ENCODE measurements around the gene MAP3K2.
"Not testable (repeated sequence)": the region's sequence is repeated elsewhere in the genome, so short reads cannot be mapped to it uniquely, and the experiment has no call there.

MAP3K2 gene

DNA sequence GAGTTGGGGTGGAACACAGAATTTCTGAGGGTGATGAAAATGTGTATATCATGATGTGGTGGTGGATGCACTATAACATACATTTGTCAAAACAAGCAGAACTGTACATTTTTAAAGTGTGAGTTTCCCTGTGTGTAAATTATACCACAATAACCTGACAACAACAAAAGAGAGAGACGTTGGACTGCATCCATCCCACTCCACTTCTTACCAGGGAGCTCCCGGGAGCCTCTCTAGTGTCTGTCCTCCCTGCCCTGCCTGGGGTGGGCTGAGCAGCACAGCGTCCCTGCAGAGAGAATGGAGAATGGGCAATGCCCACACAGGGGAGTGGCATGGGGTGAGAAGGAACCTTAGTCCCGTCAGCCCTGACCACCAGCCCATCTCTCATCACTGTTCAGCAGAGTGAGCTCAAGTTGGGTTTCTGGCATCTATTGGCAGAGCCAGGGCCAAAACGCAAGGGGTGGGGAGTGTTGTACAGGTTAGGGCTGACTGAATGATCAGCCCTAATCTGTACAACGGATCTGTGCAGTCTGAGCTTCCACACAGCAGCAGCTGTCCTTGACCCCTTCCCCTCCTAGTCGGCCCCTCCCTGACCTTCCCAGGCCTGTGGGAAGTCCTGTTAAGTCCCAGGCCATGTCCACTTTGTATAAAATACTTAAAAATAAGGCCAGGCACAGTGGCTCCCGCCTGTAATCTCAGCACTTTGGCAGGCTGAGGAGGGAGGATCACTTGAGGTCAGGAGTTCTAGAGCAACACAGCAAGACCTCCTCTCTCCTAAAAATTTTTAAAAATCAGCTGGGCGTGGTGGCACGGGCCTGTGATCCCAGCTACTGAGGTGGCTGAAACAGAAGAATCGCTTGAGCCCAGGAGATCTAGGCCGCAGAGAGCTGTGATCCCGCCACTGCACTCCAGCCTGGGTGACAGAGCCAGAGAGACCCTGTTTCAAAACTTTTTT, 27.1 kb upstream of the MAP3K2 start:
- TF ChIP-seq, protein P1, sequence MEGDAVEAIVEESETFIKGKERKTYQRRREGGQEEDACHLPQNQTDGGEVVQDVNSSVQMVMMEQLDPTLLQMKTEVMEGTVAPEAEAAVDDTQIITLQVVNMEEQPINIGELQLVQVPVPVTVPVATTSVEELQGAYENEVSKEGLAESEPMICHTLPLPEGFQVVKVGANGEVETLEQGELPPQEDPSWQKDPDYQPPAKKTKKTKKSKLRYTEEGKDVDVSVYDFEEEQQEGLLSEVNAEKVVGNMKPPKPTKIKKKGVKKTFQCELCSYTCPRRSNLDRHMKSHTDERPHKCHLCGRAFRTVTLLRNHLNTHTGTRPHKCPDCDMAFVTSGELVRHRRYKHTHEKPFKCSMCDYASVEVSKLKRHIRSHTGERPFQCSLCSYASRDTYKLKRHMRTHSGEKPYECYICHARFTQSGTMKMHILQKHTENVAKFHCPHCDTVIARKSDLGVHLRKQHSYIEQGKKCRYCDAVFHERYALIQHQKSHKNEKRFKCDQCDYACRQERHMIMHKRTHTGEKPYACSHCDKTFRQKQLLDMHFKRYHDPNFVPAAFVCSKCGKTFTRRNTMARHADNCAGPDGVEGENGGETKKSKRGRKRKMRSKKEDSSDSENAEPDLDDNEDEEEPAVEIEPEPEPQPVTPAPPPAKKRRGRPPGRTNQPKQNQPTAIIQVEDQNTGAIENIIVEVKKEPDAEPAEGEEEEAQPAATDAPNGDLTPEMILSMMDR (IDR thresholded peaks at IDR 0.05; ENCODE audit: extremely low read depth, missing control alignments): no peak
- no peak for DNase-seq (ENCODE audit: low spot score)

DNA sequence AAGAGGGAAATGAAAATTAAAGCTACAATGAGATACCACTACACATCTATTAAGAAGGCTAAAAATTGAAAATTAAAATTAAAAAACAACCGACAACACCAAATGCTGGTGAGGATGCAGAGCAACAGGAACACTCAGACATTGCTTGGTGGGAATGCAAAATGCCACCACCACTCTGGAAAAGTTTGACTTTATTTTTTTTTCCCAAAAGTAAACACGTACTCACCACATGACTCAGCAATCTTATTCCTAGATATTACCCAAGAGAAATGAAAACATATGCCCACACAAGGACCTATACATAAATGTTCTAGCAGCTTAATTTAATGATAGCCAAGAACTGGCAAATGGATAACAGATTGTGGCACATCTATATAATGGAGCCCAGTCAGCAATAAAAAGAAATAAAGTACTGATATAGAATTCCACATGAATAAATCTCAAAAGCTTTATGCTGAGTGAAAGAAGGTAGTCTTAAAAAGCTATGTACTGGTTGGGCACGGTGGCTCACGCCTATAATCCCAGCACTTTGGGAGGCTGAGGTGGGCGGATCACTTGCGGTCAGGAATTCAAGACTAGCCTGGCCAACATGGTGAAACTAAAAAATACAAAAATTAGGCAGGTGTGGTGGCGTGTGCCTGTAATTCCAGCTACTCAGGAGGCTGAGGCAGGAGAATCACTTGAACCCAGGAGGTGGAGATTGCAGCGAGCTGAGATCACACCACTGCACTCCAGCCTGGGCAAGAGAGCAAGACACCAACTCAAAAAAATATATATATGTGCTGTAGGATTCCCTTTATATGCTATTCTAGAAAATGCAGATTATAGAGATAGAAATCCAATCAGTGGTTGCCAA, 26.2 kb upstream of the MAP3K2 start:
- DNase-seq (ENCODE audit: low spot score): no peak
- TF ChIP-seq, protein P1 (IDR thresholded peaks at IDR 0.05; ENCODE audit: extremely low read depth, missing control alignments): no peak

DNA sequence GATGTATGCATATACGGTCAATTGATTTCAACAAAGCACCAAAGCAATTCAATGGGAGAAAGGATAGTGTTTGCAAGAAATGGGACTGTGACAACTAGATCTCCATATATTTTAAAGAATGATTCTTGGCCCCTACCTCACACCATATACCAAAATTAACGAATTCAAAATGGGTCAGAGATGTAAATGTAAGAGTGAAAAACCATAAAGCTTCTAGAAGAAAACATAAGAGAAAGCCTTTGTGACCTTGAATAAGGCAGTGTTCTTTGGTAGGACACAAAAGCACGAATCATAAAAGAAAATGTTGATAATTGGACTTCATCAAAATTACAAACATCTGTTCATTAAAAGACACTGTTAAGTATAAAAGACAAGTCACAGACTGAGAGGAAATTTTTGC, 25.4 kb upstream of the MAP3K2 start:
- TF ChIP-seq, protein P1 (IDR thresholded peaks at IDR 0.05; ENCODE audit: extremely low read depth, missing control alignments): no peak
- DNase-seq (ENCODE audit: low spot score): no peak

DNA sequence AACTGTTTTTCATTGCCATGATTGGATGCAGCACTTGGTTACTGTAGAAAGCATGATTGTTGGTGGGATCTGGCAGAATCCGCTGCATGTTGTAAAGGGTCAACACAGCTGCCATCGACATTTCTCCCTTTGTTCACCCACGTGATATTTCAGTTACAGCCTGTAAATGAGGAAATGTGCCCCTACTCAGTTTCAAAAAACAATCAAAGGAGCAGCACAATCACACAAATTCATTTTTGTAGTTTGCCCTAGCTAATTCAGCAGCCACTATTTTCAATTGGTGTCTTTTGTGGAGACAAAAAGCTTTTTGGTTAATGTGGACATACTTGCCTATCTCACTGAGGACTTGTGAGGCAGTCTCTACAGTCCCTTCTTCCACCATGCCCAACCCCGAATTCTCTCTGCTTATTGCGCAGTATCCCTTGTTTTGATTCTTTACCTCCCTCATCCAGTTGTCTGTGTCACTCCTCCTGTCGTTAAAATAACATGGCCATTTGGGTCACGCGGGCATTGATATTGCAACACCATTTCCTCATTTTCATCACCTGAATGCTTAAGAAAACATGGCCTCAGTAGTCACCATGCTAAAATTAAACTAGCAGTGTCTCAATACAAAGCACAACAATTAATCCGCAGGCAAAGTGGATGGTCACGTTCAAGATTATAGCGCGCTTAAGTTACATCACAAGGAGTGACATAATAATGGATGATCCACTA, 24.0 kb upstream of the MAP3K2 start:
- no peak for DNase-seq (ENCODE audit: low spot score)
- TF ChIP-seq, protein P1 (IDR thresholded peaks at IDR 0.05; ENCODE audit: extremely low read depth, missing control alignments): no peak

DNA sequence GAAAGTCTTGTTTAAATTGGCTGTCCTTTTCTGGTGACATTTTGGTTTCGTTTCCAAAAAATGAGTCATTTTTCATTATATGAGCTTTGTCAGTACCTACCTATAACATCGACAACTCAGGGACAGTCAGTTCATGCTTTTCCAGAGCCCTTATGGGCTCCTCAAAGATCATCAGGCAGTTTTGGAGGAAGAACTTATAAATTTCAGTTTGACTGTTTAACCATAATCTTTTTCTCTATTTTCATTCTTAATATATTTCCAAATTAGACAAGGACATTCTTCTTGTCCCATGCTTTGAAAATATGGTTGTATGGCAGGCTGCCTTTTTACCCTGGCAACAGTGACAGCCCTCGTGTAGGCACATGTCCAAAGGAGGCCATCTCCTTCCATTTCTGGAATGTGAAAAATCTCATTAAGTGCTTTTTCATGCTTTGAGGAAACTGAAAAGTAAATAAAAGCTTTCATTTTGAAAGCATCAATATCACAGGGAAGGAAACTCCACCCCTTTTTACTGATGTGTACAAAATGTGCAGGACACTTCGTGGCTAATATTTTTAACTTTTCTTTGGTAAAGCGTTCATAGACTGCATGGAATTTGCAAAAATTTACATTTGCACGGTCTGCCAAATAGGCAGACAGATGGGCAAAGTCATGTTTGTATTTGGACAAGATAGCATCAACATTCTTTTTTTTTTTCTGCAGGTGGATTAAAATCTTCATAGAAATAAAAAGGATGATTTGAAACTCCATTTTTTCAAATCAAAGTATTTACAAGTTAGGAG, 23.3 kb upstream of the MAP3K2 start:
- TF ChIP-seq, protein P1 (IDR thresholded peaks at IDR 0.05; ENCODE audit: extremely low read depth, missing control alignments): no peak
- DNase-seq (ENCODE audit: low spot score): peak; percentile 80

DNA sequence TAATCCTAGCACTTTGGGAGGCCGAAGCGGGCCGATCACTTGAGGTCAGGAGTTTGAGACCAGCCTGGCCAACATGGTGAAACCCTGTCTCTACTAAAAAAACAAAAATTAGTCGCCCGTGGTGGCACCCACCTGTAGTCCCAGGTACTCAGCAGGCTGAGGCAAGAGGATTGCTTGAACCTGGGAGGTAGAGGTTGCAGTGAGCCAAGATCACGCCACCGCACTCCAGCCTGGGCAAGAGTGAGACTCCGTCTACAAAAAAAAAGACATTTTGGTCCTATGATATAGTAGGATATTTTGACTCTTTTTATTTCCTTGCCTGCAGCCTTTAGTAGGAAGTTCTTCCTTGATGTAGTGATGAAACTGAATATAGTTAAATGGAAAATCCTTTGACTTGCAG, 21.9 kb upstream of the MAP3K2 start:
- not testable (repeated sequence) for DNase-seq (ENCODE audit: low spot score)

DNA sequence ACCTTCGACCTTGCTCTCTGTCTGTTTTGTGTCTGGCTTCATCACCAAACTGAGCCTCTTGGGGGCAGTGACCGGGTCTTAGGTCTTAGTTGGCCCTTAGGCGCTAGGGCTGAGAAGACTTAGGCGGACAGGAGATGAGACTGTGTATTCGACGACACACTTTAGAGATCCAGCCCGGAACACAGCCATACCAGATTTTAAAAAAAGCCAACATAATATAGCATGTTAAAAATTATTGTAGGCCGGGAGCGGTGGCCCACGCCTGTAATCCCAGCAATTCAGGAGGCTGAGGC, 21.0 kb upstream of the MAP3K2 start:
- TF ChIP-seq, protein P1 (IDR thresholded peaks at IDR 0.05; ENCODE audit: extremely low read depth, missing control alignments): no peak

More for the DNA sequence above, 21.0 kb upstream of the MAP3K2 start:
- no peak for DNase-seq (ENCODE audit: low spot score)
